Sciatic nerve (tissue), 2 donors: ENCODE measurements around the gene MLLT6. TPM values are rescaled to one million over a fixed set of nuclear protein-coding genes. Genes with fewer than 3 reads are reported as not detected.
A peak's percentile ranks its signal among the peaks of the same experiment; 100 is the strongest.

Experiments
- ATAC-seq: fragments of 200-7000 bp; cut with Tn5 transposase; one replicate; pipeline ENCODE4 v1.9.1; 2020; ENCODE audit warnings: mild to moderate bottlenecking, moderate library complexity
- DNase-seq: peaks from one replicate; pipeline ENCODE4 v3.0.0-alpha.2; 2020; ENCODE audit warnings: low spot score
- intact Hi-C: fragments of 100-400 bp; cut with DNase I; formaldehyde crosslinking; loops from one replicate; pipeline ENCODE4 v1.14.2; 2022
- total RNA-seq: library from RNA; stranded (reverse); fragmentation: NEBNext Ultra II Directional; extraction: Animal tissue kit (Norgen Biotek cat#: 25700); gene quantifications from one replicate; pipeline ENCODE4 v1.2.1, GENCODE V29; 2021
- donor health status: DM: no; HTN: no; CAD: no.
- donor health status: DM: no; HTN: no; CAD: no.

Gene MLLT6
- total RNA-seq, 1 donor from 2014 or later: 202 TPM

DNA sequence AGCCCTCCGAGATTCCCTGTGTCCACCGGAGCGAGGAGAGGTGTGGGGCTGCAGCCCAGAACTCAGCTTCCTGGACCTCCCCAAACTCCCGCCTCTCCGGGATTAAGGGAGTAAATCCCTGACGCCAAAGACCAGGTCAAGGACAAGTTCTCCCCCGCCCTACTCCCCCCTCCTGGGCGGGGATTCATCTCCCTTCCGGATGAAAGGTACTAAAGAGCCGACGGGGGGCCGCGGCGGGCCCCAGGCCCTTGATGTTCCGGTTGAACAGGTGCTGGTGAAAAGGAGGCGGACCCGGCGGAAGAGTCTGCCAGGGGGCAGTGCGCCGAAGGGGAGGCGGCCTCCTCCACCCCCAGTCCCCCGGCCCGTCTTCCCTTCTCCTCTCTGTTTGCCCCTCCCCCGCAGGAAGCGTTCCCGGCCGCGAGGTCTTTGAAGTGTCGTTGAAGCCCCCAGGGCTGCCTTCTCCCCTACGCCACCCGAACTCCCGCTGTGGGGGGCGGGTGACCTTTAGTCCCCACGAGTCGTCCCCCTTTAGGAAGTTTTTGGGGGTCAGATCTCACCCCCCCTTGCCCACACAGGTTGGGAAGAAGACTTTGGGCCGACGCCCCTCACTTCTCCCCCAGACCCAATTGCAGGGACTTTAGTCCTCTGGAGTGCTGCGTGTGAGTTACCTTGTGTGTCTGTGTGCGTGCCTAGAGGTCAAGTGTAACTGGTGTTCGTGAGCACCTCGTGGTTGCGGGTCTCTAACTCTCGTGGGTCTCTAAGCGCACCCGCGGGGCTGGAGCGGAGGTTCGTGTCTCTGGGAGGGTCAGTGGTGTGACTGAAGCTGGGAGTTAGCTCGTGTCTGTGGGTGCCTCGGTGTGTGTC lies 1.1 kb upstream of the MLLT6 start:
- peak; percentile 60 for ATAC-seq
- intact Hi-C loops: no loop called here
- DNase-seq: peak; percentile 83

GRCh38 chr17:38705523-38705802 lies 390 bp downstream of the MLLT6 start:
- ATAC-seq: no peak
- DNase-seq: no peak
- intact Hi-C loops: no loop called here

DNA sequence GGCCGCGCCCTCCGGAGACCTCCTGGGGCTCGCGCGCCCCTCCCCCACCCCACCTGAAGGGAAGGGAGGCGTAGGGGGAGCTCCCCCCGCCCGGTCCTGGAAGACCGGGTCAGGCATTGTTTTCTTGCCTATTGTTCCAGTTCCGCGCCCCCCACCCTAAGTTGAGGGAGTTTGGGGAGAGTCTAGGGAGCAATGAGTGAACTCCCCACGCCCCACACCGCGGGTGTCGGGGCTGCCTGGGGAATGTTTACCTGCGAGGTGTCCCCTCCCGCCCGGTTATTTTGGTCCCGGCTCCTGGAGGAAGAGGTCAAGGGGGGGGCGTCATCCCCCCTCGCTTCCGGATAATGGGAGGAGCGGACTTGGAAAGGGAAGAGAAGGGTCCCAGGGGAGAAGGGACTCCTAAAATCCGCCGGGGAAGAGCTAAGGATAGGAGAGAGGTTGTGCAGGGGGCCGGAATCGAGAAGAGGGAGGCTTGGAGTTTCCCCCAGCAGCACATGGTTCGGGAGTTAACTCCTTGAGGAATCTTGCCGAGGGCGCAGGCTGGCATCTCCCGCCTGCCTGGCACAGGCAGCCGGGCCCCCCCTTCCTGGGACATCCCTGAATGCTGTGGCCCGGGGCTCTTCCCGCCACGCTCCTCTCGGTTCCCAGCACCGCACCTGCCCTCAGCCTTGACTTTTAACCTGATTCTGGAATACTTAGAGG lies 881 bp downstream of the MLLT6 start:
- ATAC-seq (no peak), DNase-seq (peak; percentile 78)
- intact Hi-C loops: no loop called here

DNA sequence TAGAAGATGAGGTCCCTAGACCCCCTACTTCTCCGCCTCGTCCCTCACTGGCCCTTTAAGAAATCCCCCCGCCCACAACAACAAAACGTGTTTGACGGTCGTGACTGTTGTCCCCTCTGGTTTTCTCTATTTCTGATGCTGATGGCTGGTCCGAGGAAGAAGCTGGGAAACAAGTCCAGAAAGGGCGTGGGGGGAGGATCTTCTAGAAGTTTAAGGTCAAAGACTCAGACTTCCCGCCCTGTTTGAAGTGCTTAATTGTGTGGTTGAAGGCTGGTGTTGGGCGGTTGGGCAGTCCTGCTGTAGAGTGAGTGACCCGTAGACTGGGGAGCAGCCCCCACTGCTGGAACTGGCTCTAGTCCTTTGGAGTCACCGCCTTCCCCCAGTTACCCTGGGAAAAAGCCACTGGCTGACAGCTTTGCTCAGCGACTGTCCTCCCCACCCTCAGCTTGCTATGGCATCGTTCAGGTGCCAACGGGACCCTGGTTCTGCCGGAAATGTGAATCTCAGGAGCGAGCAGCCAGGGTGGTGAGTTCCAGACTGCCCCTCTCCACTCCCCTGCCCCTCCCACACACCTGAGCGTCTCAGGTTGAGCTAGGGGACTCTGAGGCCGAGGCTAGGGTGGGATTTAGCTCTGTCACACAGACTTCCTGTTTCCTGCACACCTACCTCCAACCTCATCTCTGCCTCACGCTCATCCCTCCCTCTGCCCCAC lies 1.6 kb downstream of the MLLT6 start:
- intact Hi-C loops: no loop called here
- DNase-seq (no peak), ATAC-seq (no peak)

- intact Hi-C loops: no loop called here
- ATAC-seq: no peak
- DNase-seq: no peak
Observed at GRCh38 chr17:38707678-38708351, 2.7 kb downstream of the MLLT6 start.

DNA sequence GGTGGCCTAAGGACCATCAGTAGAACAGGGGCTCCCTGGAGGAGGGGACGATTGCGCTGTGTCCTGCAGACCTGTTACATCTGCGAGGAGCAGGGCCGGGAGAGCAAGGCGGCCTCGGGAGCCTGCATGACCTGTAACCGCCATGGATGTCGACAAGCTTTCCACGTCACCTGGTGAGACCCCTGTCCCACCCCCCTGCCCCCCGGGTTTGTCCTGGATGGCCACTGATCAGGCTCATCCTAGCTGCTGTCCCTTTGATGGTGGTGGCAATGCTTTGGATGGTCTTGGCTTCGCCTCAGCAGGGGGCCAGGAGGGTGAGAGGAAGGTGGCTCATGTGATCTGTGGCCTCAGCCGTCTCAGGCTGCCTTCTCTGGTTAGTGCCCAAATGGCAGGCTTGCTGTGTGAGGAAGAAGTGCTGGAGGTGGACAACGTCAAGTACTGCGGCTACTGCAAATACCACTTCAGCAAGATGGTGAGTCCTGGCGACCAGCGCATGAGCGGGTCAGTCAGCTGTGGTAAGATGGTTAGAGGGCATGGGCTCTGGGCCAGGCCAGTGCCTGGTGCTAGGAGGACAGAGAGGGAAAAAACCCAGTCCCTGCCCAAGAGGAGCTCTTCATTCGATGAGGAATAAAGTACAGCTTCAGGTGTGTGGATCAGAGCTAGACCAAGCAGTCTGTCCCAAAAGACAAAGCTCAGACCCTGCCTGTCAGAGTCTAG lies 4.2 kb downstream of the MLLT6 start:
- DNase-seq (no peak), ATAC-seq (no peak)
- intact Hi-C loops: no loop called here

DNA sequence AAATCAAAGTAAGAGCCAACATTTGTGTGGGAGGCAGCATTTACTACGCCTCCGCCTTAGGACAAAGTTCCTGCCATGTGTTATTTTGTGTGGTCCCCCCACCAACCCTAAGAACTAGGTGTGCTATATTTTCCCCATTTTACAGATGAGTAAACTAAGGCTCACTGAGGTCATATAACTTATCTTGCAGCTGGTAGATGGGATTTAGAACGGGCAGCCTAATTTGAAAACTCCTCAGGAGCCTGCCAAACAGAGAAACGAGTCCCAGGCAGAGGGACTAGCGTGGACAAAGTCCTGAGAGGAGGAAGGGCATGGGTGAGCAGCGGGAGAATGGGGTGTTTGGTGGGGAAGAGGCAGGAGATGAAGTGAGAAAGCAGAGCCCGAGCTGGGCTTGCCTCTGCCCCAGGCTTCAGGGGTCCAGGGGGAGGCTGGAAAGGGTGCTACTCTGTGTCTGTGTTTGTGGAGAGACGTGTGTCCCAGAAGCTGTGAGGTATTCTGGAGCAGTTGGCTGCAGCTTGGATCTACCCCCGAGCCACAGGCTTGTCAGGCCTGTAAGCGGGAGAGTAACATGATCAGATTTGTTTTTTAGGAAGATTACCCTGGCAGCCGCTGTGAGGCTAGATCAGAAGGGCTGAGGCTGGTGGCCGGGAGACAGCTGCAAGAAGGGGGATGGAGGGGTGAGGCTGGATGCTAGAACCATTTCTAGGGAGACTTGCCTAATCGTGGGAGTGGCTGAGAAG lies 5.0 kb downstream of the MLLT6 start:
- DNase-seq (no peak), ATAC-seq (no peak)
- intact Hi-C loops: no loop called here

DNA sequence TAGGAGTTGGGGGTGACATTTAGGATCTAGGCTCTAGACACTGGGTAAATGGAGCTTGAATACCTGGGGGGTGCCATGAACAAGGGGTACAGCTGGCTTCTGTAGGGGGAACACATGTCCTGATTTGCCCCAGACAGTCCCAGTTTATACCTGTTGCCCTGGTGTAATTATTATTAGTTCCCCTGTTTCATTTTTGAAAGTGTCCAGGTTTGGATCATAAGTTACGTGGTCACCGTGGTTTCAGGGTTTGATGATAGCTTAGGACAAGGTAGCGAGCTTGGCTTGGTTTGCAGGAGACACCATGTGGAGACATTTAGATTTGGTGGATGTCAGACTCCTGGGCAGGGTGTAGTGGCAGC lies 5.5 kb downstream of the MLLT6 start:
- ATAC-seq: no peak
- DNase-seq: no peak
- intact Hi-C loops: no loop called here

- ATAC-seq (no peak), DNase-seq (no peak)
- intact Hi-C loops: no loop called here
Observed at GRCh38 chr17:38710985-38711384, 5.9 kb downstream of the MLLT6 start.

- intact Hi-C loops: no loop called here
- ATAC-seq (no peak), DNase-seq (no peak)
Observed at GRCh38 chr17:38711792-38712571, 6.9 kb downstream of the MLLT6 start.

DNA sequence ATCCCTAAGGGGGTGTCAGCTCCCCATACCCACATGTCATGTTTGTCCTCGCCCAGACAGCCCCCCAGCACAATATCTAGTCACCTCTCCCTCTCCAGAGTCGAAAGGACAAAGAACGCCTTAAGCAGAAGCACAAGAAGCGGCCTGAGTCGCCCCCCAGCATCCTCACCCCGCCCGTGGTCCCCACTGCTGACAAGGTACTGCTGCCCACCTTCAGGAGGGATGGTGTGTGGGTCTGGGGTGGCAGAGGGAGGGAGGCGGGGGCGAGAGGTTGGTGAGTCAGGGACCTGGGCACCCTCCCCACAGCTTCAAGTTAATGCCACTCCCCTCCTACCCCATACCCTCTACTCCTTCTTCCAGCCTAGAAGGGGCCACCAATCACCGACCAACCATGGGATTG lies 7.5 kb downstream of the MLLT6 start:
- ATAC-seq (no peak), DNase-seq (no peak)
- intact Hi-C loops: no loop called here

DNA sequence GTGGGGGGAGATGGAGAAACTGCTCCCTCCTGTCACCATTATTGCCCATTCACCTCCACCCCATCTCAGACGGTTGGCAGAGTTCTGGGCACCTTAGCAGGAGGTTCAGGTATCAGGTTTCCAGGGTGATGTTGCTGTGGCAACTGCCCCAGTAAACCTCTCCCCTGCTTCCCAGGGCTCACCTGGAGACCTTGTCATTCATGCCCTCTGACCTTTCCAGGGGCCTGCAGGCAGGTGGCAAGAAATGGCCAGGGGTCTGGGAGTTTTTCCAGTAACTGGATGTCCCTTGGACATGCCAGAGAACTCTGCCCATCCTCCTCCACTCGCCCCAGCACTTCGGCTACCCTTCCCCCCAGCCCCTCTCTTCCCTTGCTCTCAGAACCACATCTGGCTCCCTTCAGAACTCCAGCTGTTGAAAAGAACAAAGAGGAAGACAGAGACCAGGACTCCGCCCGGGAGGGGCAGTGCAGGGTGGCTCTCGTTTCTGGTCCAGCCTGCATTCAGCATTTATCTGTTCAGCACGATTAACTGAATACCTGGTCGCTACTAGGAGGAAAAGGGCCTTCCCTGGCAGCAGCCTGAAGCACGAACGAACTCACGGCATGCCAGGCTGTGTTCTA lies 8.5 kb downstream of the MLLT6 start:
- ATAC-seq: no peak
- no peak for DNase-seq
- intact Hi-C loops: no loop called here

- DNase-seq (no peak), ATAC-seq (no peak)
- intact Hi-C loops: no loop called here
Observed at GRCh38 chr17:38715216-38715943, 10.3 kb downstream of the MLLT6 start.

- DNase-seq (no peak), ATAC-seq (no peak)
- intact Hi-C loops: no loop called here
Observed at GRCh38 chr17:38716368-38717005, 11.4 kb downstream of the MLLT6 start.

DNA sequence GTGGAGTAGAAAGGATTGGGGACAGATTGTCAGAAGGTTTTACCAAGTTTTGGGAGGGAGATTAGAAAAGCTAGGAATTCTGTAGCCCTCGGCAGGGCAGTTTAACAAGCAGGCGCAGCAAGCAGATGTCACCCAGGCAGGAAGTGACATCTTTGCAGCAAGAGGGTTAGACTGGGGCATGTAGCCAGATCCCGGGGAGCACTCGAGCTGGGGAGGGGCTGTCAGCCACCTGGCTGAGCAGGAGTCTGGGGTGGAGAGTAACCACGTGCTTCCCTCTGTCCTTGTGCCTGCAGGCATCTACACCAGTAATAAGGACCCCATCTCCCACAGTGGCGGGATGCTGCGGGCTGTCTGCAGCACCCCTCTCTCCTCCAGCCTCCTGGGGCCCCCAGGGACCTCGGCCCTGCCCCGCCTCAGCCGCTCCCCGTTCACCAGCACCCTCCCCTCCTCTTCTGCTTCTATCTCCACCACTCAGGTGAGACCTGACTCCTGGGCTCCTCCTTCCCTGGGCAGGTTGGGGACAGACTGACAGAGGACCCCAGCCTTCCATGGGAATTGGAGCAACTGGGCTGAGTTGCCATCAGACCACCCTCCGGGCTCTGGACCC lies 12.2 kb downstream of the MLLT6 start:
- intact Hi-C loops: no loop called here
- no peak for ATAC-seq
- DNase-seq: no peak
